Transverse colon (tissue), 4 donors: ENCODE measurements around the gene REG1B. TPM values are rescaled to one million over a fixed set of nuclear protein-coding genes. Genes with fewer than 3 reads are reported as not detected.

ENCODE experiments used
- DNase-seq: peaks from one replicate; pipeline ENCODE4 v3.0.0-alpha.2; 2019
- H3K27ac ChIP-seq, 4 donors: fragments of 200-600 bp; sonication (generic); 2 replicates each; pipeline ENCODE4 v1.5.1; 2016 to 2018; ENCODE audit warnings: inconsistent platforms in 4 of 4
- H3K27me3 ChIP-seq: fragments of 200-600 bp; sonication (generic); 2 replicates; pipeline ENCODE4 v1.5.1; 2017; ENCODE audit warnings: inconsistent platforms
- H3K36me3 ChIP-seq, 4 donors: fragments of 200-600 bp; sonication (generic); 2 replicates each; pipeline ENCODE4 v1.5.1; 2017 to 2019; ENCODE audit warnings: inconsistent platforms in 4 of 4
- H3K4me1 ChIP-seq, 4 donors: fragments of 200-600 bp; sonication (generic); 2 replicates each; pipeline ENCODE4 v1.5.1; 2017 to 2020; ENCODE audit warnings: inconsistent platforms in 4 of 4
- H3K4me3 ChIP-seq, 4 donors: fragments of 200-600 bp; sonication (generic); 1 replicate in 1 of 4; 2 replicates in 3 of 4; pipeline versions ENCODE4 v1.5.1 to v1.6.1; 2017 to 2019; ENCODE audit warnings: inconsistent platforms in 4 of 4
- H3K9me3 ChIP-seq, 2 donors: fragments of 200-600 bp; sonication (generic); 2 replicates each; pipeline ENCODE4 v1.5.1; 2017 to 2019; ENCODE audit warnings: inconsistent platforms in 2 of 2
- EP300 ChIP-seq: sonication (generic); formaldehyde crosslinking; IDR thresholded peaks from one replicate; pipeline ENCODE4 v1.6.1; 2017; ENCODE audit warnings: antibody characterized with exemption, low read depth
- POLR2A ChIP-seq: fragments of 450-650 bp; IDR thresholded peaks from one replicate; pipeline ENCODE4 v1.6.1; 2016; ENCODE audit warnings: antibody characterized with exemption, mild to moderate bottlenecking, moderate library complexity
- POLR2AphosphoS5 ChIP-seq, 3 donors: sonication (generic); formaldehyde crosslinking; IDR thresholded peaks; one replicate each; pipeline ENCODE4 v1.6.1; 2016; ENCODE audit warnings: antibody characterized with exemption in 3 of 3
- WGBS, 2 donors: methylation state at CpG; one replicate each; pipeline ENCODE4 v1.1.5; 2018; ENCODE audit warnings: low coverage in 1 of 2; 5-methylcytosine and 5-hydroxymethylcytosine counted together
- in situ Hi-C, 4 donors: fragments of 200-750 bp; cut with MboI; loops; one replicate each; pipeline versions ENCODE4 v1.15.0 to v1.15.1; 2017; ENCODE audit warnings: low sequenced_read_pairs in 3 of 4, low pct_ligation_motif_present in 1 of 4, low pct_unique_long_range_greater_than_20kb in 1 of 4
- intact Hi-C: fragments of 100-400 bp; cut with DNase I; formaldehyde crosslinking; loops from one replicate; pipeline ENCODE4 v1.15.1; 2023; ENCODE audit warnings: low total_unique reads
- total RNA-seq, 4 donors: library from RNA; depleted of rRNA; stranded (reverse); fragments of >200 nt; gene quantifications; one replicate each; pipeline ENCODE4 v1.1.0, GENCODE V29; 2016
- TF ChIP-seq, protein P1 (sequence below), 5 experiments: fragments of 200-600 bp in 3 of 5; fragments of 450-650 bp in 2 of 5; sonication (generic) in 3 of 5; IDR thresholded peaks; 1 replicate in 2 of 5; 2 replicates in 3 of 5; pipeline ENCODE4 v1.5.1; 2016 to 2017; ENCODE audit warnings: antibody characterized with exemption in 5 of 5, inconsistent platforms in 3 of 5, mild to moderate bottlenecking in 2 of 5, moderate library complexity in 1 of 5

Gene REG1B
- total RNA-seq, 4 donors from 2014 or later = not detected

DNA sequence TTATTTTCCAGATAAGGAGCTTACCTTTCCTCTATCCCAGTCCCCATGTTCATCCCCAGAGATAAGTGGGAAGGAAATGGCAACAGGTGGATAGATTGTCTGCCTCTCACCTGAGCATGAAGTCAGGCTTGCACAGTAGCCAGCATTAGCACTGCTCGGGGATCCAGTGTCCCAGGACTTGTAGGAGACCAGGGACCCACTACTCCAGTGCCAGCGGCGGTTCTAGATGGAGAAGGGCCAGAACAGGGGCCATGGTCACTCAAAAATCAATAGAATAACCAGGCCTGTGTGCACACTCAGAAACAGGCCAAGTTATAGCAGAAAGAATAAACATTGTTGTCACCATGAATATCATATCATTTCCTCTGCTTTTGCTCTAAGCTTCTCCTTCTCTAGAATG, 2.4 kb downstream of the REG1B start:
- Histone ChIP-seq H3K27me3 (peaks cover 63% of the 10 kb centered on the region), H3K4me3 (no peak overlapping the region), H3K36me3 (no peaks in the 10 kb centered on the region), H3K27ac (no peak overlapping the region), H3K4me1 (peaks cover 0 to 2% (median under 1%) of the 10 kb centered on the region in 4 donors), H3K9me3 (no peaks in the 10 kb centered on the region)
- TF ChIP-seq, protein P1, sequence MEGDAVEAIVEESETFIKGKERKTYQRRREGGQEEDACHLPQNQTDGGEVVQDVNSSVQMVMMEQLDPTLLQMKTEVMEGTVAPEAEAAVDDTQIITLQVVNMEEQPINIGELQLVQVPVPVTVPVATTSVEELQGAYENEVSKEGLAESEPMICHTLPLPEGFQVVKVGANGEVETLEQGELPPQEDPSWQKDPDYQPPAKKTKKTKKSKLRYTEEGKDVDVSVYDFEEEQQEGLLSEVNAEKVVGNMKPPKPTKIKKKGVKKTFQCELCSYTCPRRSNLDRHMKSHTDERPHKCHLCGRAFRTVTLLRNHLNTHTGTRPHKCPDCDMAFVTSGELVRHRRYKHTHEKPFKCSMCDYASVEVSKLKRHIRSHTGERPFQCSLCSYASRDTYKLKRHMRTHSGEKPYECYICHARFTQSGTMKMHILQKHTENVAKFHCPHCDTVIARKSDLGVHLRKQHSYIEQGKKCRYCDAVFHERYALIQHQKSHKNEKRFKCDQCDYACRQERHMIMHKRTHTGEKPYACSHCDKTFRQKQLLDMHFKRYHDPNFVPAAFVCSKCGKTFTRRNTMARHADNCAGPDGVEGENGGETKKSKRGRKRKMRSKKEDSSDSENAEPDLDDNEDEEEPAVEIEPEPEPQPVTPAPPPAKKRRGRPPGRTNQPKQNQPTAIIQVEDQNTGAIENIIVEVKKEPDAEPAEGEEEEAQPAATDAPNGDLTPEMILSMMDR (IDR thresholded peaks at IDR 0.05) = no peak
- TF ChIP-seq POLR2AphosphoS5 (IDR thresholded peaks at IDR 0.05) (no peak), POLR2A (no peak), EP300 (no peak)
- 75% methylated on average over 3 of the region's 3 CpGs; no CpG with 5 or more reads in 1 of the 2 donors for WGBS, 2 donors
- intact Hi-C loops (no loop called here), in situ Hi-C loops (no loop called here)
- no peak for DNase-seq

DNA sequence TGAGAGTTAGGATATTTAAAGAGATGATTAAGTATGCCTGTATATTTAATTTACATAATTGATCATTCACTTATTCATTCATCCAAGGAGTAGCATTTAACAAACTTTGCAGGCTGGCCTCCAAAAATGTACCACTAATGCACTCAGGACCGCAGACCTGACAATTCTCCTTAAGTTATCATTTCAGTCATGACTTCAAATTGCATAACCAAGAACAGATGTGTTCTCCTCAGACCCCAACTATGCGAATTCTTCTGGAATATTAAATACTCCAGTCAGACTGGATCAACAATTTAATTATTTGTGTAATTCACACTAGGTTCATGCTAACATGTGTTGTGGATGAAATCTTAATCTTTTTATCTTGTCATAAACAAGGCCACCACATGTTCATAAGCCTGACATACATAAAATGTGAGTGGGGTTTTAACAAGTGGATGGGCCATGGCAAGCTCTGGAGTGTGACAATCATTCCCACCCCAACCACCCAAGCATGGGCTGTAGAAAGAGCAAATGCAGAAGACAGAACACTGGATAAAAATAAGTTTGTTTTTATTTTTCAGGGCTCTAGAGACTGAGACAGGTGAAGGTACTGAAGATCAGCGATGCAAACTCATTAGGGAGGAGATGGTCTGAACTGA, 3.2 kb downstream of the REG1B start:
- Histone ChIP-seq H3K36me3 (no peaks in the 10 kb centered on the region), H3K4me3 (no peak overlapping the region), H3K4me1 (no peaks in the 10 kb centered on the region), H3K27ac (no peak overlapping the region), H3K27me3 (peaks cover 61% of the 10 kb centered on the region), H3K9me3 (no peaks in the 10 kb centered on the region)
- TF ChIP-seq POLR2A = no peak
- no peak for TF ChIP-seq EP300
- TF ChIP-seq, protein P1 (IDR thresholded peaks at IDR 0.05) = no peak
- no peak for TF ChIP-seq POLR2AphosphoS5 (IDR thresholded peaks at IDR 0.05)
- in situ Hi-C loops (no loop called here), intact Hi-C loops (no loop called here)
- WGBS, 2 donors = 80 to 86% methylated on average over 2 to 3 of the region's 3 CpGs
- no peak for DNase-seq

DNA sequence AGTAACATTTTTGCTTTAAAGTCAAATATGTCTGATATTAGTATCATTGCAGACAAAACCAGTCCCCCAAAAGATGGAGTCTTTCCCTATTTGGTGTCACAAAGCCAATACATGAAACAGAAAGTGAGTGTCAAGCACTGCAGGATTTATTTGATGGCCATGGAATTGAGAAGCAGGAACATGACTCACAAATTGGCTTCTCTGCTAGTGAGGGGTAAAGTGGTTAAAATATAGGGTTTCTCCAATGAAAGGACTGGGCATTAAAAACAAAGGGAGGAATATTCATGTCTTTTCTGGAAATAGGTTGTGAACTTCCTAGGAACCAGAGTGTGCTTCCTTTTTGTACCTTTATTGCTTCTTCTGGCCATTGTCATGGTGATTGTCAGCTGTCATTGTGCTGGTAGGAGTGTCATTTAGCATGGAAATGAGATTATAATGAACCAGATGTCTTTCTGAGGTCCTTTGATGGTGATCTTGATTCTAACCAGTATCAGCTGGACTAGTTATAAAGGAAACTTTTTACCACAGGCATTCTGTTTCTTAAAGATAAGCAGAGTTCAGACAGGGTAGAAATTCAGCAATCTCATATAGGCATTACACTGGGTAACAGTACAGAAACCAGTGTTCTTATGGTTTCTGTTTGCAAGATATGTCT, 4.1 kb downstream of the REG1B start:
- no peak overlapping the region for H3K27ac ChIP-seq
- in situ Hi-C loops = no loop called here
- TF ChIP-seq POLR2A = no peak
- no peak for TF ChIP-seq EP300
- TF ChIP-seq POLR2AphosphoS5 (IDR thresholded peaks at IDR 0.05) = no peak
- TF ChIP-seq, protein P1 (IDR thresholded peaks at IDR 0.05) = no peak
- H3K9me3 ChIP-seq = no peaks in the 10 kb centered on the region
- H3K4me3 ChIP-seq = no peak overlapping the region
- no peak for DNase-seq
- H3K4me1 ChIP-seq = no peaks in the 10 kb centered on the region
- intact Hi-C loops = no loop called here
- peaks cover 52% of the 10 kb centered on the region for H3K27me3 ChIP-seq
- no peaks in the 10 kb centered on the region for H3K36me3 ChIP-seq

DNA sequence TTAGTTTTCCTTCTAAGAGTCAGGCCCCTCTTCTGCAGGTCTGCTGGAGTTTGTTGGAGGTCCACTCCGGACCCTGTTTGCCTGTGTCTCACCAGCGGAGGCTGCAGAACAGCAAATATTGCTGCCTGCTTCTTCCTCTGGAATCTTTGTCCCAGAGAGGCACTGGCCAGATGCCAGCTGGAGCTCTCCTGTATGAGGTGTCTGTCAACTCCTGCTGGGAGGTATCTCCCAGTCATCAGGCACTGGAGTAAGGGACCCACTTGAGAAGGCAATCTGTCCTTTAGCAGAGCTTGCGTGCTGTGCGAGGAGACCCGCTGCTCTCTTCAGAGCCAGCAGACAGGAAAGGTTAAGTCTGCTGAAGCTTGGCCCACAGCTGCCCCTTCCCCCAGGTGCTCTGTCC, 4.8 kb downstream of the REG1B start:
- Histone ChIP-seq H3K4me1 (no peaks in the 10 kb centered on the region), H3K4me3 (no peak overlapping the region), H3K27me3 (peaks cover 46% of the 10 kb centered on the region), H3K36me3 (no peaks in the 10 kb centered on the region), H3K27ac (no peak overlapping the region), H3K9me3 (no peaks in the 10 kb centered on the region)
- in situ Hi-C loops = no loop called here
- no peak for TF ChIP-seq EP300
- TF ChIP-seq, protein P1 (IDR thresholded peaks at IDR 0.05) = no peak
- TF ChIP-seq POLR2A = no peak
- TF ChIP-seq POLR2AphosphoS5 (IDR thresholded peaks at IDR 0.05) = no peak
- intact Hi-C loops = no loop called here
- 86 to 93% methylated on average over 3 of the region's 5 CpGs for WGBS, 2 donors
- no peak for DNase-seq
